ENCODE data around the gene RIPOR3. TPM values are rescaled to one million over a fixed set of nuclear protein-coding genes. Genes with fewer than 3 reads are reported as not detected.

RIPOR3 gene
- total and polyA plus RNA-seq, 9 of the 15 experiments (the other 6 are each of a cell fraction or from before 2014, with no cell fraction given), result 3.3 to 62.7 (median 21.4) TPM

GRCh38 chr20:50629670-50630045 is 61.7 kb downstream of the RIPOR3 start (continued):
- TF ChIP-seq NRF1 (conservative IDR thresholded peaks at IDR 0.05 in 1 of 2, IDR thresholded peaks at IDR 0.05 in 1 of 2), result no peak

DNA sequence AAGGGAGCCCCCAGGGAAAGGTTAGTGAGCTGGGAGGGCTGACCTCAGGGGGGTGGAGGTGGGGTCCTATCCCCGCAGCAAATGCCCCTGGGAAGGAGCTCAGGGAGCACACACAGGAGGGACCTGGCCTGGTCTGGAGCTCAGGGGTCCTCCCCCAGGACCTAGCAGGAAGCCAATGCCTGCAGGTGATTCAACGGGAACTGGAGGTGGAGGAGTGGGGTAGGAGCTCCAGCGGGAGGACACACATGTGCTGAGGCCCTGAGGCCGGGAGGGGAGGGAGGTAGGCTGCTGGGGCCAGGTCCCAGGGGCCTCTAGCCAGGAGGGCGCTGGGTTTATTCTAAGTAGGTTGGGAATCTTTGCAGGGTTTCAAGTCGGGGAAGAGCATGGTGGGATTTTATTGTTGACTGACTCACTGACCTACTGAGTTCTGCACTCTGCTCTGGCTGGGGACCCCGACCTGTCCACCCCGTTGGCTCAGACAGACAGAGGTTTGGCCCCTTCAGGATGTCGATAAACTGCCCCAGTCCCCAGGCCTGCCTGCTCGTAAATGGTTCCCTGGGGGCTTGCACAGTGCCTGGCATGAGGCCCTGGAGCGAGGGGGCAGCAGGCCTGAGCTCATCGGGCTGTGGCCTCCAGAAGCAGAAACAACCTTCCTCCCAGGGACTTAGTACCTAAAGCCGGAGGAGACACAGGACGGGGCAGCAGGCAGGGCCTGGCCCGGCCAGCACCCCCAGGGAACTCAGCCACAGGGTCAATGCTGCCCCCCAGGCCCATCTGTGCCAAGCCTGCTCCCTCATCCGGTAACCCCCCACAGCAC is 62.3 kb downstream of the RIPOR3 start:
- intact Hi-C loops (cut with micrococcal nuclease) (loop anchor here (5.0 kb wide), 1 partner anchor 158 kb away; no protein-coding TSS in a partner anchor), in situ Hi-C loops (cut with MboI) (no loop called here)
- Histone ChIP-seq H3K9me1 (ENCODE audit: control insufficient read depth, insufficient read depth, low read length) (no peaks in the 10 kb centered on the region), H3K9ac (ENCODE audit: insufficient read depth in 1 of 2, low read depth in 2 of 2, low read length in 2 of 2) (peak overlapping the region in 1 of 2 experiments; percentile 42; a peak in 1 of 4 replicates), H3K27me3 (ENCODE audit: control insufficient read depth in 2 of 2, insufficient read depth in 2 of 2, low read length in 2 of 2) (no peaks in the 10 kb centered on the region), H4K20me1 (replicated peaks; ENCODE audit: control insufficient read depth, insufficient read depth, low read length) (peaks cover 12% of the 10 kb centered on the region; the same call in 1 of the 2 replicates), H3K4me1 (replicated peaks in 1 of 2; ENCODE audit: control insufficient read depth in 2 of 2, insufficient read depth in 2 of 2, low read length in 2 of 2) (peaks cover 0 to 31% of the 10 kb centered on the region in 2 experiments; a peak in 3 of 5 replicates), H3K79me2 (ENCODE audit: control insufficient read depth, insufficient read depth, low read length) (peaks cover 31% of the 10 kb centered on the region), H3K36me3 (ENCODE audit: control insufficient read depth, insufficient read depth, low read length) (peaks cover 48% of the 10 kb centered on the region; the same call in 2 of the 3 replicates), H3K4me3 (no peak overlapping the region), H3K4me2 (ENCODE audit: insufficient read depth, low read length) (no peak overlapping the region), H3K27ac (ENCODE audit: extremely low read depth, low read depth, low read length) (no peak overlapping the region), H2AFZ (ENCODE audit: low read depth, low read length) (no peak overlapping the region), H3K9me3 (replicated peaks; ENCODE audit: control insufficient read depth, insufficient read depth, low read depth, low read length) (no peaks in the 10 kb centered on the region)
- FAIRE-seq (no peak), ATAC-seq (no peak), DNase-seq (ENCODE audit: extremely low read depth in 1 of 4, low spot score in 3 of 4) (no peak)
- ChIA-PET POLR2A (no interaction called here), CTCF (ENCODE audit: low intra/inter-chr PET ratio) (no interaction called here)
- WGBS (ENCODE audit: insufficient coverage, low coverage, missing lambda C conversion rate), result 86% methylated on average over 14 of the region's 16 CpGs
- no TSS peak for BruUV-seq (replicated peaks)
- TF ChIP-seq RNF2 (IDR thresholded peaks at IDR 0.05), result no peak
- TF ChIP-seq, protein P1, sequence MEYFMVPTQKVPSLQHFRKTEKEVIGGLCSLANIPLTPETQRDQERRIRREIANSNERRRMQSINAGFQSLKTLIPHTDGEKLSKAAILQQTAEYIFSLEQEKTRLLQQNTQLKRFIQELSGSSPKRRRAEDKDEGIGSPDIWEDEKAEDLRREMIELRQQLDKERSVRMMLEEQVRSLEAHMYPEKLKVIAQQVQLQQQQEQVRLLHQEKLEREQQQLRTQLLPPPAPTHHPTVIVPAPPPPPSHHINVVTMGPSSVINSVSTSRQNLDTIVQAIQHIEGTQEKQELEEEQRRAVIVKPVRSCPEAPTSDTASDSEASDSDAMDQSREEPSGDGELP (CRISPR knock-in tag; IDR thresholded peaks at IDR 0.05; ENCODE audit: borderline replicate concordance), result no peak
- TF ChIP-seq CBX8 (IDR thresholded peaks at IDR 0.05; ENCODE audit: borderline replicate concordance, extremely low read depth, low read depth, low read length, poor library complexity, severe bottlenecking), result no peak
- TF ChIP-seq ZBTB49 (CRISPR knock-in tag; IDR thresholded peaks at IDR 0.05; ENCODE audit: borderline replicate concordance), result no peak
- no peak for TF ChIP-seq TEAD4 (IDR thresholded peaks at IDR 0.05; ENCODE audit: low read length)
- TF ChIP-seq TEAD4 (CRISPR knock-in tag; IDR thresholded peaks at IDR 0.05; ENCODE audit: borderline replicate concordance), result no peak
- TF ChIP-seq SNRNP70 (optimal IDR thresholded peaks at IDR 0.05; ENCODE audit: low read depth, low read length), result no peak
- no peak for TF ChIP-seq ZBTB12 (CRISPR knock-in tag; IDR thresholded peaks at IDR 0.05)
- TF ChIP-seq RBFOX2 (IDR thresholded peaks at IDR 0.05; ENCODE audit: low read depth, low read length), result no peak
- TF ChIP-seq CHD4 (IDR thresholded peaks at IDR 0.05; ENCODE audit: insufficient read depth, insufficient replicate concordance, low read depth, low read length, poor library complexity, severe bottlenecking), result no peak
- TF ChIP-seq FOXJ2 (tag; IDR thresholded peaks at IDR 0.05), result no peak

Measured in K562 (cell line).